ENCODE data around the gene TC2N. TPM values are rescaled to one million over a fixed set of nuclear protein-coding genes. Genes with fewer than 3 reads are reported as not detected.

TC2N gene
- polyA plus RNA-seq, 3 donors = 0.24 to 0.55 TPM; not detected in 1

DNA sequence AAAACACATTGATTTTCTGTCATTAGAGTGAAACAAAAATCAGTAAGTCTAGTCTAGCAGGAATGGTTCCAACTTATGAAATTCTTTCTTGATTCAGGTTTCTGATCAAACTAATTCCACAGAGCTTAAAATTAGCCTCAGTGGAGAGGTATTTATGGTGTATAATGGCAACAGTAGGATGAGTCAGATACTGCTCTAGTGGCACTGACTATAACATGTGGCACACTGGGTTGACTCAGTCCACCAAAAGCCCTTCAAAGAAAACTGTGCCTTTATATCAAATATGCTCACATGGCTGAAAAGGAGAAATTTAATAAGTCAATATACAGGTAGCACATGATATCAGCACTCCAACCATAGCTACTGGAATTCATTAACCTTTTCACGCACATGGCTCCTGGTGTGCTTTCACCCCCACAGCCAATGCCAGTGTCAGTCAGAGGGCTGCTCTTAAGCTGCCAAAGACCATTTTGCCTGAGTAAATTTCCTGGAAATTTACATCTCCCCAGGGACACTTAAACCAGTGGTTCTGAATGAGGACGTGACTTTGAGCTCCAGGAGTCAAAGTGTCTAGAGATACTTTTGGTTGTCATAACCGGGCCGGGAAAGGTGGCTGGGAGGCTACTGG is 113.7 kb downstream of the TC2N start:
- H3K27ac ChIP-seq (ENCODE audit: low read depth in 1 of 2, low read length in 2 of 2) = no peak overlapping the region
- DNase-seq = no peak
- H3K4me2 ChIP-seq (replicated peaks; ENCODE audit: extremely low read depth, low read length, poor library complexity, severe bottlenecking) = no peak overlapping the region
- TF ChIP-seq, protein P1, sequence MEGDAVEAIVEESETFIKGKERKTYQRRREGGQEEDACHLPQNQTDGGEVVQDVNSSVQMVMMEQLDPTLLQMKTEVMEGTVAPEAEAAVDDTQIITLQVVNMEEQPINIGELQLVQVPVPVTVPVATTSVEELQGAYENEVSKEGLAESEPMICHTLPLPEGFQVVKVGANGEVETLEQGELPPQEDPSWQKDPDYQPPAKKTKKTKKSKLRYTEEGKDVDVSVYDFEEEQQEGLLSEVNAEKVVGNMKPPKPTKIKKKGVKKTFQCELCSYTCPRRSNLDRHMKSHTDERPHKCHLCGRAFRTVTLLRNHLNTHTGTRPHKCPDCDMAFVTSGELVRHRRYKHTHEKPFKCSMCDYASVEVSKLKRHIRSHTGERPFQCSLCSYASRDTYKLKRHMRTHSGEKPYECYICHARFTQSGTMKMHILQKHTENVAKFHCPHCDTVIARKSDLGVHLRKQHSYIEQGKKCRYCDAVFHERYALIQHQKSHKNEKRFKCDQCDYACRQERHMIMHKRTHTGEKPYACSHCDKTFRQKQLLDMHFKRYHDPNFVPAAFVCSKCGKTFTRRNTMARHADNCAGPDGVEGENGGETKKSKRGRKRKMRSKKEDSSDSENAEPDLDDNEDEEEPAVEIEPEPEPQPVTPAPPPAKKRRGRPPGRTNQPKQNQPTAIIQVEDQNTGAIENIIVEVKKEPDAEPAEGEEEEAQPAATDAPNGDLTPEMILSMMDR (IDR thresholded peaks at IDR 0.05) = no peak
- H3K27ac Mint-ChIP-seq = no peak overlapping the region
- H2AFZ ChIP-seq (ENCODE audit: insufficient read depth, low read depth, low read length, poor library complexity, severe bottlenecking) = no peak overlapping the region
- H3K9me3 Mint-ChIP-seq = peaks cover 0 to 3% (median 0%) of the 10 kb centered on the region in 7 donors
- no peak overlapping the region for H3K4me3 ChIP-seq (replicated peaks in 1 of 3; ENCODE audit: low read depth in 2 of 3, low read length in 3 of 3)
- no peaks in the 10 kb centered on the region for H3K36me3 Mint-ChIP-seq
- H3K4me3 Mint-ChIP-seq = no peak overlapping the region
- H3K27me3 ChIP-seq (ENCODE audit: control insufficient read depth in 2 of 2, insufficient read depth in 2 of 2, low read length in 2 of 2) = no peaks in the 10 kb centered on the region
- H3K9me3 ChIP-seq (replicated peaks in 1 of 2; ENCODE audit: control insufficient read depth in 1 of 2, insufficient read depth in 1 of 2, low read length in 2 of 2) = no peaks in the 10 kb centered on the region
- H3K27me3 Mint-ChIP-seq (ENCODE audit: low read depth in 3 of 3) = no peaks in the 10 kb centered on the region
- H3K79me2 ChIP-seq (ENCODE audit: insufficient read depth, low read length) = no peaks in the 10 kb centered on the region
- H3K4me1 Mint-ChIP-seq = no peaks in the 10 kb centered on the region
- WGBS (ENCODE audit: insufficient coverage) = 94% methylated on average over 3 of the region's 4 CpGs
- H3K4me1 ChIP-seq (ENCODE audit: control insufficient read depth in 1 of 2, insufficient read depth in 2 of 2, low read length in 2 of 2) = no peaks in the 10 kb centered on the region
- no peaks in the 10 kb centered on the region for H4K20me1 ChIP-seq (ENCODE audit: insufficient read depth, low read length)
- no peak overlapping the region for H3K9ac ChIP-seq (ENCODE audit: insufficient read depth, low read length, poor library complexity, severe bottlenecking)
- intact Hi-C loops (cut with micrococcal nuclease) = no loop called here
- H3K36me3 ChIP-seq (replicated peaks in 1 of 2; ENCODE audit: control insufficient read depth in 1 of 2, insufficient read depth in 2 of 2, low read length in 2 of 2) = no peaks in the 10 kb centered on the region

DNA sequence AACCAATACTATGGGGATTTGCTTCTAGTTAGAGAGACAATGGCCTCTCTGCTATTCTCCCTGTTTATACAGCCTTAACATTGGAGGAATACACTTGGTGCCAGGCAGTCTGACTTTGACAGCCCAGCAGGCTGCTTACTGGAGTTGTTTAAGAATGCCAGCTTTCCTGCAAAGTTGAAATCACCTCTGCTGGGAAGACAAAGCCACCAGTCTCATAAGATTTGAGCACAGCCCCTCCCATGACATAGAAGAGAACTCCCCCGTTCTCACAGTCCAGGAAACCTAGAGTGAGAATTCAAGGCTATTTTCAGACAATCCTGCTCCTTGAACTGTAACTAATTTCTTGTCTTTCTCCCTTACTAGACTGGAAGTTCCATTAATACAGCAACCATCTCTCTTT is 114.4 kb downstream of the TC2N start:
- Mint-ChIP-seq H3K4me1 (no peaks in the 10 kb centered on the region), H3K9me3 (peaks cover 0 to 3% (median 0%) of the 10 kb centered on the region in 7 donors), H3K36me3 (no peaks in the 10 kb centered on the region), H3K27ac (no peak overlapping the region), H3K27me3 (ENCODE audit: low read depth in 3 of 3) (no peaks in the 10 kb centered on the region), H3K4me3 (no peak overlapping the region)
- 73% methylated on average over 1 of the region's 1 CpG for WGBS (ENCODE audit: insufficient coverage)
- H3K36me3 ChIP-seq (replicated peaks in 1 of 2; ENCODE audit: control insufficient read depth in 1 of 2, insufficient read depth in 2 of 2, low read length in 2 of 2) = no peaks in the 10 kb centered on the region
- no peak for DNase-seq
- H3K9ac ChIP-seq (ENCODE audit: insufficient read depth, low read length, poor library complexity, severe bottlenecking) = no peak overlapping the region
- no peaks in the 10 kb centered on the region for H3K9me3 ChIP-seq (replicated peaks in 1 of 2; ENCODE audit: control insufficient read depth in 1 of 2, insufficient read depth in 1 of 2, low read length in 2 of 2)
- no peaks in the 10 kb centered on the region for H4K20me1 ChIP-seq (ENCODE audit: insufficient read depth, low read length)
- no peak overlapping the region for H2AFZ ChIP-seq (ENCODE audit: insufficient read depth, low read depth, low read length, poor library complexity, severe bottlenecking)
- no peaks in the 10 kb centered on the region for H3K27me3 ChIP-seq (ENCODE audit: control insufficient read depth in 2 of 2, insufficient read depth in 2 of 2, low read length in 2 of 2)
- H3K4me1 ChIP-seq (ENCODE audit: control insufficient read depth in 1 of 2, insufficient read depth in 2 of 2, low read length in 2 of 2) = no peaks in the 10 kb centered on the region
- TF ChIP-seq, protein P1 (IDR thresholded peaks at IDR 0.05) = no peak
- no peak overlapping the region for H3K4me3 ChIP-seq (replicated peaks in 1 of 3; ENCODE audit: low read depth in 2 of 3, low read length in 3 of 3)
- H3K4me2 ChIP-seq (replicated peaks; ENCODE audit: extremely low read depth, low read length, poor library complexity, severe bottlenecking) = no peak overlapping the region
- no peaks in the 10 kb centered on the region for H3K79me2 ChIP-seq (ENCODE audit: insufficient read depth, low read length)
- no peak overlapping the region for H3K27ac ChIP-seq (ENCODE audit: low read depth in 1 of 2, low read length in 2 of 2)
- intact Hi-C loops (cut with micrococcal nuclease) = no loop called here
